H9 (cell line): Measurements from ENCODE around the gene RARB. TPM values are rescaled to one million over a fixed set of nuclear protein-coding genes. Genes with fewer than 3 reads are reported as not detected.

Experiments
- DNase-seq: peaks from one replicate; pipeline ENCODE4 v3.0.0-alpha.2; 2017
- H2AFZ ChIP-seq: one replicate; pipeline ENCODE4 v1.6.1; 2013; ENCODE audit warnings: mild to moderate bottlenecking, low read length, control low read depth, moderate library complexity
- H2AK5ac ChIP-seq: 2 replicates; pipeline ENCODE4 v1.6.1; 2013; ENCODE audit warnings: low read length, control low read depth, mixed read lengths; ENCODE audit not compliant: insufficient read length
- H2BK120ac ChIP-seq: one replicate; pipeline ENCODE4 v1.6.1; 2013; ENCODE audit warnings: low read depth, mild to moderate bottlenecking, low read length, control low read depth, inconsistent platforms; ENCODE audit not compliant: poor library complexity, severe bottlenecking
- H2BK12ac ChIP-seq: 2 replicates; pipeline ENCODE4 v1.6.1; 2013; ENCODE audit warnings: low read length, control low read depth, mixed read lengths, low read depth; ENCODE audit not compliant: insufficient read length
- H2BK15ac ChIP-seq: 2 replicates; pipeline ENCODE4 v1.6.1; 2013; ENCODE audit warnings: low read depth, low read length, control low read depth
- H2BK20ac ChIP-seq: one replicate; pipeline ENCODE4 v1.6.1; 2013; ENCODE audit warnings: low read depth, mild to moderate bottlenecking, low read length, control low read depth, inconsistent platforms; ENCODE audit not compliant: poor library complexity, severe bottlenecking
- H2BK5ac ChIP-seq: 2 replicates; pipeline ENCODE4 v1.6.1; 2013; ENCODE audit warnings: low read length, control low read depth, mixed read lengths; ENCODE audit not compliant: insufficient read length
- H3K14ac ChIP-seq: 2 replicates; pipeline ENCODE4 v1.6.1; 2013; ENCODE audit warnings: low read length, control low read depth; ENCODE audit not compliant: insufficient read depth
- H3K18ac ChIP-seq: 2 replicates; pipeline ENCODE4 v1.6.1; 2013; ENCODE audit warnings: low read depth, mild to moderate bottlenecking, mixed read lengths, low read length, control low read depth; ENCODE audit not compliant: insufficient read length
- H3K23ac ChIP-seq: 2 replicates; pipeline ENCODE4 v1.6.1; 2013; ENCODE audit warnings: low read length, control low read depth, mixed read lengths, low read depth; ENCODE audit not compliant: insufficient read length
- H3K23me2 ChIP-seq: 2 replicates; pipeline ENCODE4 v1.6.1; 2013; ENCODE audit warnings: low read depth, mild to moderate bottlenecking, mixed read lengths, low read length, control low read depth; ENCODE audit not compliant: insufficient read length, poor library complexity, severe bottlenecking
- H3K27ac ChIP-seq: 2 replicates; pipeline ENCODE4 v1.5.1; 2013; ENCODE audit warnings: low read length, control low read depth, mixed read lengths, low read depth; ENCODE audit not compliant: insufficient read length
- H3K27me3 ChIP-seq: 2 replicates; pipeline ENCODE4 v1.6.1; 2013; ENCODE audit warnings: low read length, control low read depth, inconsistent platforms; ENCODE audit not compliant: insufficient read depth
- H3K4ac ChIP-seq: 2 replicates; pipeline ENCODE4 v1.6.1; 2013; ENCODE audit warnings: low read depth, mild to moderate bottlenecking, control low read depth, inconsistent platforms, low read length, moderate library complexity
- H3K4me1 ChIP-seq: 2 replicates; pipeline ENCODE4 v1.6.1; 2013; ENCODE audit warnings: low read length, control low read depth, inconsistent platforms; ENCODE audit not compliant: insufficient read depth
- H3K4me2 ChIP-seq: 2 replicates; pipeline ENCODE4 v1.6.1; 2013; ENCODE audit warnings: low read length, control low read depth, mixed read lengths; ENCODE audit not compliant: insufficient read length, insufficient read depth
- H3K56ac ChIP-seq: 2 replicates; pipeline ENCODE4 v1.6.1; 2013; ENCODE audit warnings: low read depth, mild to moderate bottlenecking, mixed read lengths, low read length, control low read depth; ENCODE audit not compliant: insufficient read length
- H3K79me1 ChIP-seq: 2 replicates; pipeline ENCODE4 v1.6.1; 2013; ENCODE audit warnings: low read depth, mild to moderate bottlenecking, moderate library complexity, low read length, control low read depth, inconsistent platforms; ENCODE audit not compliant: insufficient read depth, poor library complexity, severe bottlenecking
- H3K79me2 ChIP-seq: 2 replicates; pipeline ENCODE4 v1.6.1; 2013; ENCODE audit warnings: low read length, control low read depth, inconsistent platforms; ENCODE audit not compliant: insufficient read depth
- H3K9ac ChIP-seq: 2 replicates; pipeline ENCODE4 v1.6.1; 2013; ENCODE audit warnings: low read length, control low read depth, mixed read lengths; ENCODE audit not compliant: insufficient read length; ENCODE audit errors: extremely low read depth
- H3K9me3 ChIP-seq: one replicate; pipeline ENCODE4 v1.6.1; 2013; ENCODE audit warnings: low read depth, low read length, inconsistent platforms; ENCODE audit not compliant: control insufficient read depth
- H3T11ph ChIP-seq: one replicate; pipeline ENCODE4 v1.6.1; 2013; ENCODE audit warnings: mild to moderate bottlenecking, low read length, control low read depth, inconsistent platforms
- H4K20me1 ChIP-seq: one replicate; pipeline ENCODE4 v1.6.1; 2013; ENCODE audit not compliant: control insufficient read depth, insufficient read length, insufficient read depth
- H4K5ac ChIP-seq: 2 replicates; pipeline ENCODE4 v1.6.1; 2013; ENCODE audit warnings: low read depth, mild to moderate bottlenecking, mixed read lengths, low read length, control low read depth; ENCODE audit not compliant: insufficient read length
- H4K8ac ChIP-seq: replicated peaks from 2 replicates; pipeline ENCODE4 v1.6.1; 2013; ENCODE audit warnings: low read length, control low read depth, mixed read lengths, low read depth; ENCODE audit not compliant: insufficient read length
- H4K91ac ChIP-seq: 2 replicates; pipeline ENCODE4 v1.6.1; 2013; ENCODE audit warnings: low read depth, mild to moderate bottlenecking, moderate library complexity, mixed read lengths, low read length, control low read depth; ENCODE audit not compliant: insufficient read length
- H3K27ac Mint-ChIP-seq, 3 experiments: 2 replicates in 2 of 3; 3 replicates in 1 of 3; pipeline ENCODE4 v1.8.0; 2020 to 2021; ENCODE audit warnings: mixed read lengths in 3 of 3, mild to moderate bottlenecking in 1 of 3, moderate library complexity in 1 of 3
- H3K27me3 Mint-ChIP-seq: 2 replicates; pipeline ENCODE4 v1.8.0; 2021; ENCODE audit warnings: low read depth, mild to moderate bottlenecking, moderate library complexity, mixed read lengths
- H3K36me3 Mint-ChIP-seq, 3 experiments: 2 replicates in 2 of 3; 3 replicates in 1 of 3; pipeline ENCODE4 v1.8.0; 2020 to 2021; ENCODE audit warnings: low read depth in 3 of 3, mixed read lengths in 3 of 3; ENCODE audit not compliant: insufficient read depth in 1 of 3
- H3K4me1 Mint-ChIP-seq, 2 experiments: 2 replicates each; pipeline ENCODE4 v1.8.0; 2020; ENCODE audit warnings: mixed read lengths in 2 of 2
- H3K4me3 Mint-ChIP-seq, 2 experiments: 2 replicates in 1 of 2; 3 replicates in 1 of 2; pipeline ENCODE4 v1.8.0; 2020 to 2021; ENCODE audit warnings: mild to moderate bottlenecking in 2 of 2, mixed read lengths in 2 of 2, moderate library complexity in 1 of 2
- H3K9me3 Mint-ChIP-seq, 2 experiments: 2 replicates in 1 of 2; 3 replicates in 1 of 2; pipeline ENCODE4 v1.8.0; 2020; ENCODE audit warnings: mild to moderate bottlenecking in 2 of 2, mixed read lengths in 2 of 2, moderate library complexity in 1 of 2
- WGBS: extraction: QIAGEN DNeasy Blood & Tissue Kit; methylation state at CpG from one replicate; pipeline ENCODE4 v1.1.7; 2013; ENCODE audit warnings: missing lambda C conversion rate, low lambda C conversion rate, mixed read lengths; ENCODE audit not compliant: insufficient read length; ENCODE audit errors: extremely low coverage; 5-methylcytosine and 5-hydroxymethylcytosine counted together
- total RNA-seq: library from RNA; stranded (reverse); gene quantifications from 2 replicates; pipeline ENCODE4 v1.2.1, GENCODE V29; 2021
- TF ChIP-seq, protein P1 (sequence below): fragments of 200-600 bp; sonication (generic); conservative IDR thresholded peaks from 3 replicates; pipeline ENCODE4 v1.8.0; 2021; ENCODE audit warnings: antibody characterized with exemption, mild to moderate bottlenecking

RARB gene
- total RNA-seq, 1 experiment from 2014 or later = 0.22 TPM

DNA sequence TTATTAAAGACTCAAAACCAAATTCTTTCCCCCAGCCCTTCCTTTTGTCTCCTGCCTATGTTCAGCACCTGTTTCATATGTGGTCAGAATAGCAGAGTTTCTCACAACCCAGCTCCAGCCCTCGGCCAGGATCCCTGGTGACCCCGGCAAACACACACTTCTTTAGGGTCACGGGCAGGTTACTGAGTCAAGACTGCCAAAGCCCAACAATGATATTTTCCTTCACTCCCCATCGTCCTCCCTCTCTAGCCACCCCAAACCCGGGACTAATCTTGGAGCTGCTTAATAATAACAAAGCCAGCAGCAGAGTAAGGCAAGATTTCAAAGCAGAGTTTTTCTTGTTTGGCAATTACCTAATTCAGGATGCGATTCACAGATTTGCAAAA is 25.5 kb downstream of the RARB start:
- H3K79me2 ChIP-seq = no peaks in the 10 kb centered on the region
- H3K23ac ChIP-seq = no peak overlapping the region
- peaks cover 15% of the 10 kb centered on the region; the same call in 1 of the 2 replicates for H3K4me1 ChIP-seq
- H2BK5ac ChIP-seq = no peak overlapping the region
- no peak overlapping the region for H2BK120ac ChIP-seq
- peaks cover 39 to 48% of the 10 kb centered on the region in 2 experiments for H3K4me1 Mint-ChIP-seq
- H3T11ph ChIP-seq = no peak overlapping the region
- no peaks in the 10 kb centered on the region for H4K20me1 ChIP-seq
- no peaks in the 10 kb centered on the region for H3K36me3 Mint-ChIP-seq
- TF ChIP-seq, protein P1, sequence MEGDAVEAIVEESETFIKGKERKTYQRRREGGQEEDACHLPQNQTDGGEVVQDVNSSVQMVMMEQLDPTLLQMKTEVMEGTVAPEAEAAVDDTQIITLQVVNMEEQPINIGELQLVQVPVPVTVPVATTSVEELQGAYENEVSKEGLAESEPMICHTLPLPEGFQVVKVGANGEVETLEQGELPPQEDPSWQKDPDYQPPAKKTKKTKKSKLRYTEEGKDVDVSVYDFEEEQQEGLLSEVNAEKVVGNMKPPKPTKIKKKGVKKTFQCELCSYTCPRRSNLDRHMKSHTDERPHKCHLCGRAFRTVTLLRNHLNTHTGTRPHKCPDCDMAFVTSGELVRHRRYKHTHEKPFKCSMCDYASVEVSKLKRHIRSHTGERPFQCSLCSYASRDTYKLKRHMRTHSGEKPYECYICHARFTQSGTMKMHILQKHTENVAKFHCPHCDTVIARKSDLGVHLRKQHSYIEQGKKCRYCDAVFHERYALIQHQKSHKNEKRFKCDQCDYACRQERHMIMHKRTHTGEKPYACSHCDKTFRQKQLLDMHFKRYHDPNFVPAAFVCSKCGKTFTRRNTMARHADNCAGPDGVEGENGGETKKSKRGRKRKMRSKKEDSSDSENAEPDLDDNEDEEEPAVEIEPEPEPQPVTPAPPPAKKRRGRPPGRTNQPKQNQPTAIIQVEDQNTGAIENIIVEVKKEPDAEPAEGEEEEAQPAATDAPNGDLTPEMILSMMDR = no peak
- H2AFZ ChIP-seq = no peak overlapping the region
- H4K5ac ChIP-seq = no peak overlapping the region
- H3K23me2 ChIP-seq = no peaks in the 10 kb centered on the region
- no peak overlapping the region for H3K56ac ChIP-seq
- H3K27me3 ChIP-seq = no peaks in the 10 kb centered on the region
- no peak overlapping the region for H3K4me2 ChIP-seq
- H3K9me3 ChIP-seq = no peaks in the 10 kb centered on the region
- H3K27ac ChIP-seq = no peak overlapping the region
- no peak overlapping the region for H3K4ac ChIP-seq
- 0 out of 2 replicates have a peak overlapping the region, but pooled peaks have one; percentile 27 for H3K14ac ChIP-seq
- no peak overlapping the region for H2BK20ac ChIP-seq
- H2BK15ac ChIP-seq = no peak overlapping the region
- H3K9me3 Mint-ChIP-seq = no peaks in the 10 kb centered on the region
- H3K79me1 ChIP-seq = no peaks in the 10 kb centered on the region
- peak overlapping the region; percentile 69 to 99 (median 88); a peak in 5 of 7 replicates for H3K27ac Mint-ChIP-seq
- H3K18ac ChIP-seq = no peak overlapping the region
- H2AK5ac ChIP-seq = no peak overlapping the region
- WGBS = no CpG with 5 or more reads among the region's 6 CpGs
- H4K91ac ChIP-seq = no peak overlapping the region
- no peaks in the 10 kb centered on the region for H3K27me3 Mint-ChIP-seq
- no peak for DNase-seq
- no peak overlapping the region for H4K8ac ChIP-seq
- no peak overlapping the region for H3K9ac ChIP-seq
- H2BK12ac ChIP-seq = no peak overlapping the region
- no peak overlapping the region for H3K4me3 Mint-ChIP-seq
